PC-9 (cell line): ENCODE data around the gene RNF41. TPM values are rescaled to one million over a fixed set of nuclear protein-coding genes. Genes with fewer than 3 reads are reported as not detected.

Experiments
- BruUV-seq: library from RNA; stranded (reverse); fragments of 400-500 nt; replicated peaks from 2 replicates; lab custom pipeline; 2021; lab: Mats Ljungman, UMichigan
- CTCF ChIA-PET: fragments of 300-600 bp; sonication (Branson Sonifier 250); formaldehyde crosslinking; loops from one replicate; lab custom pipeline; 2022; ENCODE audit warnings: antibody characterized with exemption; lab: Charles Lee
- POLR2A ChIA-PET: fragments of 300-600 bp; sonication (Branson Sonifier 250); formaldehyde crosslinking; loops from one replicate; lab custom pipeline; 2022; ENCODE audit warnings: antibody characterized with exemption; ENCODE audit not compliant: unreplicated experiment; lab: Charles Lee
- DNase-seq, 2 experiments: peaks; one replicate each; pipeline versions ENCODE4 v3.0.0 to v3.0.0-alpha.2; 2015 to 2022; ENCODE audit warnings: mixed read lengths in 1 of 2
- H2AFZ ChIP-seq: fragments of 200-600 bp; sonication (generic); 2 replicates; pipeline ENCODE4 v1.8.1; 2017; ENCODE audit warnings: antibody characterized with exemption
- H3F3A ChIP-seq: fragments of 200-600 bp; sonication (generic); 2 replicates; pipeline ENCODE4 v1.8.1; 2017; ENCODE audit warnings: antibody characterized with exemption, mild to moderate bottlenecking, low read depth; ENCODE audit not compliant: insufficient read depth
- H3K27ac ChIP-seq: fragments of 200-600 bp; sonication (generic); 2 replicates; pipeline ENCODE4 v1.6.1; 2016; ENCODE audit warnings: mixed run types
- H3K27me3 ChIP-seq: fragments of 200-600 bp; sonication (generic); 2 replicates; pipeline ENCODE4 v1.6.1; 2016; ENCODE audit warnings: low read depth, mixed run types; ENCODE audit not compliant: insufficient read depth
- H3K36me3 ChIP-seq: fragments of 200-600 bp; sonication (generic); 2 replicates; pipeline ENCODE4 v1.6.1; 2016; ENCODE audit warnings: low read depth, mixed run types
- H3K4me1 ChIP-seq: fragments of 200-600 bp; sonication (generic); replicated peaks from 2 replicates; pipeline ENCODE4 v1.6.1; 2016; ENCODE audit warnings: mixed run types; ENCODE audit not compliant: insufficient read depth
- H3K4me2 ChIP-seq: fragments of 200-600 bp; sonication (generic); 2 replicates; pipeline ENCODE4 v1.6.1; 2017; ENCODE audit warnings: mixed run types
- H3K4me3 ChIP-seq: fragments of 200-600 bp; sonication (generic); 2 replicates; pipeline ENCODE4 v1.6.1; 2016; ENCODE audit warnings: mixed run types
- H3K79me2 ChIP-seq: fragments of 200-600 bp; sonication (generic); 2 replicates; pipeline ENCODE4 v1.6.1; 2017; ENCODE audit warnings: low read depth, mixed run types
- H3K9me2 ChIP-seq: fragments of 200-600 bp; sonication (generic); 2 replicates; pipeline ENCODE4 v1.8.1; 2017; ENCODE audit warnings: mild to moderate bottlenecking; ENCODE audit not compliant: insufficient read depth
- H3K9me3 ChIP-seq: fragments of 200-600 bp; sonication (generic); 2 replicates; pipeline ENCODE4 v1.8.1; 2016; ENCODE audit warnings: low read depth; ENCODE audit not compliant: insufficient read depth
- H4K20me1 ChIP-seq: fragments of 200-600 bp; sonication (generic); 2 replicates; pipeline ENCODE4 v1.8.1; 2017; ENCODE audit not compliant: insufficient read depth
- EZH2 ChIP-seq: fragments of 200-600 bp; sonication (generic); IDR thresholded peaks from 2 replicates; pipeline ENCODE4 v1.8.0; 2017; ENCODE audit warnings: antibody characterized with exemption, low read depth
- intact Hi-C: fragments of 100-400 bp; cut with micrococcal nuclease; formaldehyde crosslinking; loops from one replicate; pipeline ENCODE4 v1.10.0; 2022; ENCODE audit not compliant: unreplicated experiment
- total RNA-seq: library from RNA; stranded (reverse); gene quantifications from 2 replicates; pipeline ENCODE4 v1.2.3, GENCODE V29; 2021
- TF ChIP-seq, protein P1 (sequence below): fragments of 200-600 bp; sonication (generic); conservative IDR thresholded peaks from 2 replicates; pipeline ENCODE4 v1.6.1; 2017; ENCODE audit warnings: mixed run types, antibody characterized with exemption, mild to moderate bottlenecking, moderate library complexity

The RNF41 gene
- total RNA-seq, 1 experiment from 2014 or later = 33.4 TPM

DNA sequence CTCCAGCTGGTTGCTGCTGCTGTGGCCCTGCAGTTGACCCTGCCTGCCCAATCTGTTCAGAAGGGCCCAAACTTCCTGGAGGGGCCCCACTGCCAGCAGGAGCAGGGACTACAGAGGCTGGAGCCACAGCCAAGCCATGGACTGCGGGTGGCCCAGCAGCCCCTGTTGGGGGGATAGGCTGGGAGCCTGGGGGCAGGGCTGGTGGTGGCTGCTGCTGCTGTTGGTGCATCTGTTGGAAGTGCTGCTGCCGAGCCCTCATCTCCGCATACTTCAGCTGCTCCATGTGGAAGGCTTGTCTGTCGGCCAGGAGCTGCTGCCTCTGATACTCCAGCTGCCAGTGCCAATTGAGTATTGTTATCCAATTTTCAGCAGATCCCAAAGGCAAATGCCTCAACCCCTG is 56.4 kb downstream of the RNF41 start:
- Histone ChIP-seq H3K4me3 (no peak overlapping the region), H3K27me3 (no peaks in the 10 kb centered on the region), H3K79me2 (peaks cover 14% of the 10 kb centered on the region), H3K4me1 (peaks cover 3% of the 10 kb centered on the region), H3K36me3 (peaks cover 34% of the 10 kb centered on the region), H2AFZ (no peak overlapping the region), H3F3A (peaks cover 55% of the 10 kb centered on the region), H3K27ac (no peak overlapping the region), H4K20me1 (peaks cover 14% of the 10 kb centered on the region), H3K4me2 (no peak overlapping the region), H3K9me3 (no peaks in the 10 kb centered on the region), H3K9me2 (no peaks in the 10 kb centered on the region)
- ChIA-PET CTCF (no interaction called here), POLR2A (no interaction called here)
- no peak for TF ChIP-seq EZH2
- TF ChIP-seq, protein P1, sequence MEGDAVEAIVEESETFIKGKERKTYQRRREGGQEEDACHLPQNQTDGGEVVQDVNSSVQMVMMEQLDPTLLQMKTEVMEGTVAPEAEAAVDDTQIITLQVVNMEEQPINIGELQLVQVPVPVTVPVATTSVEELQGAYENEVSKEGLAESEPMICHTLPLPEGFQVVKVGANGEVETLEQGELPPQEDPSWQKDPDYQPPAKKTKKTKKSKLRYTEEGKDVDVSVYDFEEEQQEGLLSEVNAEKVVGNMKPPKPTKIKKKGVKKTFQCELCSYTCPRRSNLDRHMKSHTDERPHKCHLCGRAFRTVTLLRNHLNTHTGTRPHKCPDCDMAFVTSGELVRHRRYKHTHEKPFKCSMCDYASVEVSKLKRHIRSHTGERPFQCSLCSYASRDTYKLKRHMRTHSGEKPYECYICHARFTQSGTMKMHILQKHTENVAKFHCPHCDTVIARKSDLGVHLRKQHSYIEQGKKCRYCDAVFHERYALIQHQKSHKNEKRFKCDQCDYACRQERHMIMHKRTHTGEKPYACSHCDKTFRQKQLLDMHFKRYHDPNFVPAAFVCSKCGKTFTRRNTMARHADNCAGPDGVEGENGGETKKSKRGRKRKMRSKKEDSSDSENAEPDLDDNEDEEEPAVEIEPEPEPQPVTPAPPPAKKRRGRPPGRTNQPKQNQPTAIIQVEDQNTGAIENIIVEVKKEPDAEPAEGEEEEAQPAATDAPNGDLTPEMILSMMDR = no peak
- no TSS peak for BruUV-seq
- intact Hi-C loops = loop anchor here (10.0 kb wide), 1 partner anchor 121 kb away; the partner anchor contains the start of gene RPS26
- no peak for DNase-seq

DNA sequence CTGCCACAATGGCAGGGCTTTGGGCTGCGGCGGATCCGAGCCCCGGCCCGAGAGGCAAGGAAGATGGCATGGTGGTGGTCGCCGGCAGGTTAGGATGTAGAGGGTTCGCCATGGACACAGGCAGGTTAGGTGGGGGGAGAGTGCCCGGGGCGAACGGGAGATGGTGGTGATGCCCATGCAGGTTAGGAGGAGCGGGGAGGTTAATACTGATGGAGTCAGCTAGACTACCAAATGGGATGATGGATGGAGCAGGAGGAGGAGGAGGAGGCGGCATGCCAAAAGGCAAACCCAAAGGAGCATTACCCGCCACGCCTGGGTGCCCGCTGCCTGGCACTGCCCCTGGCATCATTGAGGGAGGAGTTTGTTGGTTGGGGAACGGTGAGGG is 57.4 kb downstream of the RNF41 start:
- H3K79me2 ChIP-seq = peaks cover 24% of the 10 kb centered on the region
- H3F3A ChIP-seq = peaks cover 63% of the 10 kb centered on the region
- no peak overlapping the region for H3K27ac ChIP-seq
- H3K9me3 ChIP-seq = no peaks in the 10 kb centered on the region
- no TSS peak for BruUV-seq
- TF ChIP-seq EZH2 = no peak
- TF ChIP-seq, protein P1 = no peak
- DNase-seq = no peak
- H4K20me1 ChIP-seq = peaks cover 24% of the 10 kb centered on the region
- no peaks in the 10 kb centered on the region for H3K9me2 ChIP-seq
- peaks cover 14% of the 10 kb centered on the region for H3K4me1 ChIP-seq
- no peak overlapping the region for H3K4me3 ChIP-seq
- ChIA-PET CTCF (no interaction called here), POLR2A (no interaction called here)
- peaks cover 45% of the 10 kb centered on the region for H3K36me3 ChIP-seq
- H3K27me3 ChIP-seq = no peaks in the 10 kb centered on the region
- H2AFZ ChIP-seq = no peak overlapping the region
- intact Hi-C loops = loop anchor here (10.0 kb wide), 1 partner anchor 120 kb away; the partner anchor contains the start of gene RPS26
- H3K4me2 ChIP-seq = no peak overlapping the region

DNA sequence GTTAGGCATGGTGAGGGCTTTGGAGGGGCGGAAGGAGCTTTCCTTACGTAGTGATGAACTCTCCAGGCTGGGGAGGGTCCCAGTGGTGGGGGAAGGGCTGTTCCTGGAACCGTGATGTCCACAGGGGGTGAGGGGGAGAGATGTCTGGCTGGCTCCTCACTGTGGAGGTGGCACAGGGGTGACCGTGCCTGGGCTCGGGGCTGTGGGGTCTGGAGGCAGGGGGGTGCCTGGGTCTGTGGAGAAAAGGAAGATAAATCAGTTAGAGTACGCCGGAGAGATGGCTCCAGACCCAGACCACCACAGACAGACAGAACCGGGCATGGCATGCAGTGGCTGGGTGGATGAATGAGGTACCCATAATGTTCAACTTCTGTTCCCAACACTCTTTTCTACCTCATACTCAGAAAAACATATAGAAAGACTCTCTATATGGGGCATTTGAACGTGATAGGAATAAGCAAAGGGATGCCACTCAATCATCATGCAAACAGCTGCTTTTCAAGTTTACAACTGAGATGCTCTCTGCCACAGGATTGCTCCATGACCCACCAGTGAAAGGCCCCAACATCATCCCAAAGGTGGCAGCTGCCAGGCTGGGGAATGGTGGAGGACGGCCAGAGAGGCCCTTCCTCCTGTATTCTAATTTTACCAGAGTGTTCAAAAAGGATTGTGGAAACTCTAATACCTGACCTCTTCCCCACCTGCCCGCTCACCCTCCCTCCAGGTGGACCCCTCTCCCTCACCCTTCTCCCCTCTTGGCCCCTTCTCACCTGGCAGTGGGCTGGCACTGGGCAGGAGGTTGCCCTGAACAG is 58.0 kb downstream of the RNF41 start:
- Histone ChIP-seq H3K79me2 (peaks cover 30% of the 10 kb centered on the region), H2AFZ (no peak overlapping the region), H3K4me1 (peaks cover 16% of the 10 kb centered on the region), H4K20me1 (peaks cover 26% of the 10 kb centered on the region), H3K4me2 (no peak overlapping the region), H3K27ac (no peak overlapping the region), H3K4me3 (no peak overlapping the region), H3K9me2 (no peaks in the 10 kb centered on the region), H3F3A (peaks cover 64% of the 10 kb centered on the region), H3K36me3 (peaks cover 42% of the 10 kb centered on the region), H3K27me3 (no peaks in the 10 kb centered on the region), H3K9me3 (no peaks in the 10 kb centered on the region)
- TSS peak; percentile 1 for BruUV-seq
- no peak for TF ChIP-seq EZH2
- TF ChIP-seq, protein P1 = no peak
- CTCF ChIA-PET = no interaction called here
- intact Hi-C loops = loop anchor here (10.0 kb wide), 1 partner anchor 119 kb away; the partner anchor contains the start of gene RPS26
- POLR2A ChIA-PET = no interaction called here
- no peak for DNase-seq
